Mucosa of descending colon (tissue), 3 donors: ENCODE results near the gene FOXL2NB. TPM values are rescaled to one million over a fixed set of nuclear protein-coding genes. Genes with fewer than 3 reads are reported as not detected.

Source experiments
- ATAC-seq: fragments of 200-7000 bp; cut with Tn5 transposase; one replicate; pipeline ENCODE4 v1.9.1; 2020; ENCODE audit warnings: mild to moderate bottlenecking, moderate library complexity
- DNase-seq, 3 donors: peaks; one replicate each; pipeline ENCODE4 v3.0.0-alpha.2; 2020
- H3K36me3 ChIP-seq: fragments of 200-600 bp; one replicate; pipeline ENCODE4 v1.8.0; 2021; ENCODE audit warnings: low read depth, mild to moderate bottlenecking
- H3K4me1 ChIP-seq: fragments of 200-600 bp; one replicate; pipeline ENCODE4 v1.8.0; 2021; ENCODE audit warnings: low read depth, mild to moderate bottlenecking
- H3K4me3 ChIP-seq: fragments of 200-600 bp; one replicate; pipeline ENCODE4 v1.8.0; 2021; ENCODE audit warnings: mild to moderate bottlenecking
- H3K9me3 ChIP-seq: fragments of 200-600 bp; one replicate; pipeline ENCODE4 v1.8.0; 2021; ENCODE audit warnings: mild to moderate bottlenecking
- CTCF ChIP-seq: fragments of 200-600 bp; IDR thresholded peaks from one replicate; pipeline ENCODE4 v1.8.0; 2022; ENCODE audit warnings: antibody characterized with exemption, mild to moderate bottlenecking
- intact Hi-C, 2 donors: fragments of 100-400 bp; cut with DNase I in 1 of 2; cut with micrococcal nuclease in 1 of 2; formaldehyde crosslinking; loops; one replicate each; pipeline versions ENCODE4 v1.11.0 to v1.11.1; 2022; cut with DNase I, micrococcal nuclease
- total RNA-seq, 3 donors: library from RNA; stranded (reverse); fragmentation: NEBNext Ultra II Directional in 2 of 3; extraction: Animal tissue kit (Norgen Biotek cat#: 25700) in 2 of 3; gene quantifications; one replicate each; pipeline versions ENCODE4 v1.2.1 to v1.2.4, GENCODE V29; 2021 to 2023
- donor health status: DM: no; HTN: no; CAD: no; lungs with moderate emphysema.
- donor health status: DM: no; HTN: no; CAD: no.
- donor health status: DM: no; HTN: yes; CAD: no.

FOXL2NB gene
- total RNA-seq, 3 donors from 2014 or later: 0.17 TPM; not detected in 2

DNA sequence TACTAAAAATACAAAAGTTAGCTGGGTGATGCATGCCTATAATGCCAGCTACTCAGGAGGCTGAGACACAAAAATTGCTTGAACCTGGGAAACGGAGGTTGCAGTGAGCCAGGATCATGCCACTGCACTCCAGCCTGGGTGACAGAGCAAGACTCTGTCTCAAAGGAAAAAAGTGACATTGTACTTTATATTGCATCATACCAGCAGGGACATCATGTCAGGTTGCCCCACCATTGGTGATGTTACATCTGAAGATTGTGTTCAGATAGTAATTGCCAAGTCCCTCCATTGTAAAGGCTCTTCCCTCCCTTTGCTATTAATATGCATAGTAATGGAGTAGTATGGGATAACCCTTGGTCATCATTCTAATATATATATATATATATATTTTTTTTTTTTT, 44.8 kb upstream of the FOXL2NB start:
- DNase-seq (no peak), ATAC-seq (no peak)
- no peaks in the 10 kb centered on the region for H3K9me3 ChIP-seq
- intact Hi-C loops: no loop called here
- no peak overlapping the region for H3K4me3 ChIP-seq
- TF ChIP-seq CTCF: no peak
- H3K4me1 ChIP-seq: peaks cover 17% of the 10 kb centered on the region
- no peaks in the 10 kb centered on the region for H3K36me3 ChIP-seq

DNA sequence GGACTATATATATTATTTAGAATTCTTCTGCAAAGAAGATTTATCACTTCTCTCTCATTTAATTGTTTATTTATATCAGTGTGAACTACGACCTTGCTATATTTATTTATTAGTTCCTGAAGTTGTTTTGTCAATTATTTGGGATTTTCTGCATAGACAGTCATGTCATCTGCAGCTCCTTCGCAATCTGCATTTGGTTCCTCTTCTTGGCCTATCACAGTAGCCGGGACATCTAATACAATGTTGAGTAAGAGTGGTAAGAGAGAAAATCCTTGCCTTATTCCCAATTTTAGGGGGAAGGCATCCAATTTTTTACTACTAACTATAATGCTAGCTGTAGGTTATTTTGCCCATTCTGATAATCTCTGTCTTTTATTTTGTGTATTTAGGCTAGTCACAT, 39.5 kb upstream of the FOXL2NB start:
- no peak for ATAC-seq
- intact Hi-C loops: no loop called here
- no peaks in the 10 kb centered on the region for H3K4me1 ChIP-seq
- no peak overlapping the region for H3K4me3 ChIP-seq
- H3K9me3 ChIP-seq: no peaks in the 10 kb centered on the region
- no peak for DNase-seq
- no peak for TF ChIP-seq CTCF
- H3K36me3 ChIP-seq: no peaks in the 10 kb centered on the region

- no peaks in the 10 kb centered on the region for H3K36me3 ChIP-seq
- H3K4me3 ChIP-seq: no peak overlapping the region
- H3K9me3 ChIP-seq: no peaks in the 10 kb centered on the region
- no peaks in the 10 kb centered on the region for H3K4me1 ChIP-seq
- DNase-seq (no peak), ATAC-seq (no peak)
- intact Hi-C loops: no loop called here
- no peak for TF ChIP-seq CTCF
These were observed 38.2 kb upstream of the FOXL2NB start for GRCh38 chr3:138908846-138909245.

DNA sequence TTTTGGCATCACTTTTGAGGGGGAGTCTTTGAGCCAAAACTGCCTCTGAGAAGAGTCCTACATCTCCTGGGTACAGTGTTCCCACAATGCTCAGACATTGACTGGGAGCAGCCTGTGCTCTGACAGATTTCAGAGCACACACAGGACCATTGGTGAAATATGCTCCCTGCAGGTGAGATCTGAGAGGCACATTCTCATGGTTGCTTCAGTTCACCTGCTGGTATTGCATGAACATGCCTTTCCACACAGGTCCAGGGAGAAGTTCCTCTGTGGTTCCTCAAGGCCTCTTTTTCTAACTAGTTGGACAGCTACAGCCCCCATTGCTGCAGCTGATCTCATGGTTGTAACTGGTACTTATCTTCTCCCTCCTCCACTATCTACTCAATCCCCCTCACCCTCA, 37.1 kb upstream of the FOXL2NB start:
- peak; percentile 56 for ATAC-seq

GRCh38 chr3:138911621-138912020, 35.4 kb upstream of the FOXL2NB start:
- ATAC-seq: no peak
- H3K4me3 ChIP-seq: no peak overlapping the region
- no peak for DNase-seq
- TF ChIP-seq CTCF: no peak
- intact Hi-C loops: loop anchor here in 1 of 2 donors (10.0 kb wide), 1 partner anchor 77 kb away; the partner anchor contains the start of gene PIK3CB
- H3K9me3 ChIP-seq: no peaks in the 10 kb centered on the region
- H3K36me3 ChIP-seq: no peaks in the 10 kb centered on the region
- H3K4me1 ChIP-seq: peaks cover 6% of the 10 kb centered on the region

More for the DNA sequence above, 37.1 kb upstream of the FOXL2NB start:
- no peak for TF ChIP-seq CTCF
- Histone ChIP-seq H3K4me1 (no peaks in the 10 kb centered on the region), H3K9me3 (no peaks in the 10 kb centered on the region), H3K4me3 (no peak overlapping the region), H3K36me3 (no peaks in the 10 kb centered on the region)
- intact Hi-C loops: loop anchor here in 1 of 2 donors (10.0 kb wide), 1 partner anchor 75 kb away; the partner anchor contains the start of gene PIK3CB
- no peak for DNase-seq

DNA sequence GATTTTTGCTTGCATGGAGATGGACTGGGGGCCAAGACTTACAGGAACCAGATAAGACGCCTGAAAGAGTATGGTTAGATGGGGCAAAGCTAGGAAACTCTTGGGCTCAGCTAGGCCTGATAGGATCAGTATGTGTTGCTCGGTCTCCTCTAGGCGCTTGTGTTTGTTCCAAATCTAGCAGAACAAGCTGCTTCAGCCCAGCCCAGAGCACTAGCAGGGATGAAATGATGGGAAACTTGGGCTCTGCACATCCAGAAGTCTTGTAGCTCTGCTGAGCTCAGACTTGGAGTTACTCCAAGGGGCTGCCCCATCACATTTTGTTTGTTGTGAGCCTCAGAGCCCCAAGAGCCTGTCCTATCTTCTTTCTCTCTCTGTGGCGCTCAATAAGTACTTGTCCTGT, 34.8 kb upstream of the FOXL2NB start:
- no peak for TF ChIP-seq CTCF
- intact Hi-C loops: loop anchor here in 1 of 2 donors (10.0 kb wide), 1 partner anchor 77 kb away; the partner anchor contains the start of gene PIK3CB
- peaks cover 8% of the 10 kb centered on the region for H3K4me1 ChIP-seq

More for the DNA sequence above, 34.8 kb upstream of the FOXL2NB start:
- no peak overlapping the region for H3K4me3 ChIP-seq
- no peaks in the 10 kb centered on the region for H3K9me3 ChIP-seq
- no peaks in the 10 kb centered on the region for H3K36me3 ChIP-seq
- ATAC-seq (no peak), DNase-seq (no peak)
